ENCODE data around the gene DHRS3.

DHRS3 gene

GRCh38 chr1:12619792-12620487 lies 1.9 kb upstream of the DHRS3 start:
- TF ChIP-seq FOXP2 (optimal IDR thresholded peaks at IDR 0.05; ENCODE audit: borderline replicate concordance, extremely low read depth, extremely low read length, insufficient read depth) (no peak), REST (IDR thresholded peaks at IDR 0.05; ENCODE audit: insufficient read depth in 1 of 2, low read depth in 2 of 2, low read length in 2 of 2) (no peak), TAF1 (IDR thresholded peaks at IDR 0.05; ENCODE audit: borderline replicate concordance, insufficient read depth, low read length) (no peak), SIN3A (IDR thresholded peaks at IDR 0.05; ENCODE audit: borderline replicate concordance, insufficient read depth, low read length) (no peak), POLR2AphosphoS5 (IDR thresholded peaks at IDR 0.05; ENCODE audit: low read depth, low read length) (no peak)

- TF ChIP-seq SIN3A (IDR thresholded peaks at IDR 0.05; ENCODE audit: borderline replicate concordance, insufficient read depth, low read length), result peak; percentile 36; the same call in 1 of the 2 replicates
- TF ChIP-seq TAF1 (IDR thresholded peaks at IDR 0.05; ENCODE audit: borderline replicate concordance, insufficient read depth, low read length), result 0 out of 2 replicates have a peak, but pooled peaks have one; percentile 25
- peak; percentile 14; the same call in 1 of the 2 replicates for TF ChIP-seq POLR2AphosphoS5 (IDR thresholded peaks at IDR 0.05; ENCODE audit: low read depth, low read length)
- 0 out of 4 replicates have a peak, but pooled peaks of 1 of the 2 experiments have one; percentile 4 for TF ChIP-seq REST (IDR thresholded peaks at IDR 0.05; ENCODE audit: insufficient read depth in 1 of 2, low read depth in 2 of 2, low read length in 2 of 2)
- TF ChIP-seq FOXP2 (optimal IDR thresholded peaks at IDR 0.05; ENCODE audit: borderline replicate concordance, extremely low read depth, extremely low read length, insufficient read depth), result peak; percentile 53
These were observed 1.2 kb upstream of the DHRS3 start for GRCh38 chr1:12618965-12619791.

GRCh38 chr1:12618661-12618964 lies 603 bp upstream of the DHRS3 start:
- no peak for TF ChIP-seq POLR2AphosphoS5 (IDR thresholded peaks at IDR 0.05; ENCODE audit: low read depth, low read length)
- no peak; a peak in 1 of 4 replicates for TF ChIP-seq REST (IDR thresholded peaks at IDR 0.05; ENCODE audit: insufficient read depth in 1 of 2, low read depth in 2 of 2, low read length in 2 of 2)

- no peak for TF ChIP-seq TAF1 (IDR thresholded peaks at IDR 0.05; ENCODE audit: borderline replicate concordance, insufficient read depth, low read length)
- no peak for TF ChIP-seq REST (IDR thresholded peaks at IDR 0.05; ENCODE audit: insufficient read depth in 1 of 2, low read depth in 2 of 2, low read length in 2 of 2)
- TF ChIP-seq FOXP2 (optimal IDR thresholded peaks at IDR 0.05; ENCODE audit: borderline replicate concordance, extremely low read depth, extremely low read length, insufficient read depth), result no peak
- TF ChIP-seq SIN3A (IDR thresholded peaks at IDR 0.05; ENCODE audit: borderline replicate concordance, insufficient read depth, low read length), result no peak
- no peak for TF ChIP-seq POLR2AphosphoS5 (IDR thresholded peaks at IDR 0.05; ENCODE audit: low read depth, low read length)
These were observed 504 bp downstream of the DHRS3 start for GRCh38 chr1:12617511-12617900.
